Testis (tissue), 2 donors: ENCODE data around the gene FARS2.

ENCODE experiments used
- CTCF ChIP-seq, 3 experiments: fragments of 450-650 bp in 2 of 3; fragments of 200-600 bp in 1 of 3; sonication (generic) in 1 of 3; IDR thresholded peaks; one replicate each; pipeline ENCODE4 v1.5.1; 2016 to 2019; ENCODE audit warnings: antibody characterized with exemption in 3 of 3, mild to moderate bottlenecking in 2 of 3, moderate library complexity in 1 of 3
- POLR2A ChIP-seq: fragments of 450-650 bp; IDR thresholded peaks from one replicate; pipeline ENCODE4 v1.6.1; 2017; ENCODE audit warnings: antibody characterized with exemption, mild to moderate bottlenecking, moderate library complexity

GRCh38 chr6:5510331-5511133, 249.2 kb downstream of the FARS2 start:
- TF ChIP-seq POLR2A (no peak), CTCF (IDR thresholded peaks at IDR 0.05) (no peak)
